ENCODE measurements around the gene TMEM229A.

DNA sequence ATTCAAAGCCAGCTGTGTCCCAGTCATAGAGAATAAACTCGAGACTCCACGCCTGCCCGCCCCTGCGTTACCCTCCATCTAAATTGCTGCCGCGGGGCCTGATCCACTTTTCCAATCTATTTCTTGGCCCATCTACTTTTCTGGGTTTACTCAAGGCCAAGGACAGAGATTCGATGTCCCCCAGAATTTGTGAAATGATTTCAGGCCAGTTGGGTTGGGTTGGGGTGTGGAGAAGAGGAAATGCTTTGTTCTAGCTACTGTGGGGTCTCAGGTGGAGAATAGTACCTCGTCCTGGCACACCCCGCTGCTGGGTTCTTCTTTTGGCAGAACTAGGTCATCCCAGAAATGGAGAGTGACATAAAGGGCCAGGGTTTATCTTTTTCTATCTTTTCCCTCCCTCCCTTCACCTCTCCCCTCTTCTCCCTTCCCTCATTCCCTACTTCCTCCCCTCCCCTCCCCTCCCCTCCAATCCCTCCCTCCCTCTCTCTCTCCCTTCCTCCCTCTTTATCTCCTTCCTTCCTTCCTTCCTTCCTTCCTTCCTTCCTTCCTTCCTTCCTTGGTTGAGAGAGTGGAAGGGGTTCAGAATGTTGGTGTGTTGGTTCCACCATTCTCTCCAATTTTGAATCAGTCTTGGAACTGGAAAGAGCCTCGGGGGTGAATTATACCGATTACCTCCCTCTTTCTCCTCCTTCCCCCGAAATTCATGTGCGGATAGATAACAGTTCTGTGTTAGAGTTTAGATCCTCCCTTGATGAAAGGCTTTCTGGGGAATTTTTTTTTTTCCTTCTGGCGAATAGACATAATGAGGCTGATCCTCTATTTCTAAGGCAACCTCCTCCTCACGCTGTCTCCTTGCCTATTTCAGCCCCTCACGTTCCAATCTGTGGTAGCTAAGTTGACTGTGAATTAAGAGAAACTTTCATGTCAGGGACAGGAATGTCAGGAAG, 1.2 kb upstream of the TMEM229A start:
- TF ChIP-seq CHD1 (IDR thresholded peaks at IDR 0.05; ENCODE audit: low read depth, low read length) = no peak
- no peak for TF ChIP-seq JUND (IDR thresholded peaks at IDR 0.05; ENCODE audit: low read length)
- no peak for TF ChIP-seq EZH2 (IDR thresholded peaks at IDR 0.05; ENCODE audit: low read depth, low read length, severe bottlenecking)
- no peak for TF ChIP-seq SP1 (IDR thresholded peaks at IDR 0.05; ENCODE audit: low read depth, low read length)
- TF ChIP-seq CEBPB (IDR thresholded peaks at IDR 0.05; ENCODE audit: low read depth, low read length) = no peak
- TF ChIP-seq, protein P1, sequence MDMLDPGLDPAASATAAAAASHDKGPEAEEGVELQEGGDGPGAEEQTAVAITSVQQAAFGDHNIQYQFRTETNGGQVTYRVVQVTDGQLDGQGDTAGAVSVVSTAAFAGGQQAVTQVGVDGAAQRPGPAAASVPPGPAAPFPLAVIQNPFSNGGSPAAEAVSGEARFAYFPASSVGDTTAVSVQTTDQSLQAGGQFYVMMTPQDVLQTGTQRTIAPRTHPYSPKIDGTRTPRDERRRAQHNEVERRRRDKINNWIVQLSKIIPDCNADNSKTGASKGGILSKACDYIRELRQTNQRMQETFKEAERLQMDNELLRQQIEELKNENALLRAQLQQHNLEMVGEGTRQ (IDR thresholded peaks at IDR 0.05; ENCODE audit: low read length) = no peak
- TF ChIP-seq, protein P2, sequence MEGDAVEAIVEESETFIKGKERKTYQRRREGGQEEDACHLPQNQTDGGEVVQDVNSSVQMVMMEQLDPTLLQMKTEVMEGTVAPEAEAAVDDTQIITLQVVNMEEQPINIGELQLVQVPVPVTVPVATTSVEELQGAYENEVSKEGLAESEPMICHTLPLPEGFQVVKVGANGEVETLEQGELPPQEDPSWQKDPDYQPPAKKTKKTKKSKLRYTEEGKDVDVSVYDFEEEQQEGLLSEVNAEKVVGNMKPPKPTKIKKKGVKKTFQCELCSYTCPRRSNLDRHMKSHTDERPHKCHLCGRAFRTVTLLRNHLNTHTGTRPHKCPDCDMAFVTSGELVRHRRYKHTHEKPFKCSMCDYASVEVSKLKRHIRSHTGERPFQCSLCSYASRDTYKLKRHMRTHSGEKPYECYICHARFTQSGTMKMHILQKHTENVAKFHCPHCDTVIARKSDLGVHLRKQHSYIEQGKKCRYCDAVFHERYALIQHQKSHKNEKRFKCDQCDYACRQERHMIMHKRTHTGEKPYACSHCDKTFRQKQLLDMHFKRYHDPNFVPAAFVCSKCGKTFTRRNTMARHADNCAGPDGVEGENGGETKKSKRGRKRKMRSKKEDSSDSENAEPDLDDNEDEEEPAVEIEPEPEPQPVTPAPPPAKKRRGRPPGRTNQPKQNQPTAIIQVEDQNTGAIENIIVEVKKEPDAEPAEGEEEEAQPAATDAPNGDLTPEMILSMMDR (IDR thresholded peaks at IDR 0.05; ENCODE audit: control extremely low read depth in 1 of 3, insufficient read depth in 1 of 3, low read depth in 1 of 3, low read length in 3 of 3) = no peak
- no peak for TF ChIP-seq MAFK (IDR thresholded peaks at IDR 0.05; ENCODE audit: low read depth, low read length)
- TF ChIP-seq POLR2A (IDR thresholded peaks at IDR 0.05; ENCODE audit: control extremely low read depth in 1 of 2, low read depth in 2 of 2, low read length in 2 of 2) = no peak
- no peak for TF ChIP-seq SP2 (IDR thresholded peaks at IDR 0.05; ENCODE audit: low read length)
- TF ChIP-seq TEAD4 (IDR thresholded peaks at IDR 0.05; ENCODE audit: low read depth, low read length) = no peak
- TF ChIP-seq, protein P3, sequence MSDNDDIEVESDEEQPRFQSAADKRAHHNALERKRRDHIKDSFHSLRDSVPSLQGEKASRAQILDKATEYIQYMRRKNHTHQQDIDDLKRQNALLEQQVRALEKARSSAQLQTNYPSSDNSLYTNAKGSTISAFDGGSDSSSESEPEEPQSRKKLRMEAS (IDR thresholded peaks at IDR 0.05) = no peak
